HG03064 (cell line): Measurements from ENCODE around the gene MLF2.

Source experiments
- ATAC-seq: cut with Tn5 transposase; IDR thresholded peaks from one replicate; pipeline ENCODE4 v1.9.1; 2021; ENCODE audit warnings: low read depth; ENCODE audit not compliant: unreplicated experiment

The MLF2 gene

GRCh38 chr12:6778574-6779550 is 25.9 kb upstream of the MLF2 start:
- peak; percentile 71 for ATAC-seq

- no peak for ATAC-seq
Observed at GRCh38 chr12:6778217-6778573, 25.3 kb upstream of the MLF2 start.

- no peak for ATAC-seq
Observed at GRCh38 chr12:6777386-6777785, 24.4 kb upstream of the MLF2 start.

GRCh38 chr12:6775185-6776174 is 22.5 kb upstream of the MLF2 start:
- ATAC-seq: no peak

- ATAC-seq: no peak
Observed at GRCh38 chr12:6774499-6775062, 21.6 kb upstream of the MLF2 start.

- ATAC-seq: no peak
Observed at GRCh38 chr12:6773590-6774351, 20.8 kb upstream of the MLF2 start.

- no peak for ATAC-seq
Observed at GRCh38 chr12:6772726-6773589, 20.0 kb upstream of the MLF2 start.

GRCh38 chr12:6772331-6772695 is 19.4 kb upstream of the MLF2 start, which contains the start of gene LAG3:
LAG3 (plus strand) TSS chr12:6772520; CDS start chr12:6772853, 333 bp downstream.
- no peak for ATAC-seq

GRCh38 chr12:6771509-6772330 is 18.8 kb upstream of the MLF2 start:
- ATAC-seq: no peak

- ATAC-seq: no peak
Observed at GRCh38 chr12:6771091-6771495, 18.2 kb upstream of the MLF2 start.

GRCh38 chr12:6770600-6770999 is 17.7 kb upstream of the MLF2 start:
- ATAC-seq: no peak

- no peak for ATAC-seq
Observed at GRCh38 chr12:6770094-6770493, 17.2 kb upstream of the MLF2 start.

- no peak for ATAC-seq
Observed at GRCh38 chr12:6769666-6770065, 16.7 kb upstream of the MLF2 start.

- ATAC-seq: no peak
Observed at GRCh38 chr12:6768990-6769389, 16.0 kb upstream of the MLF2 start.

GRCh38 chr12:6768437-6768914 is 15.5 kb upstream of the MLF2 start:
- no peak for ATAC-seq

GRCh38 chr12:6767353-6768319 is 14.7 kb upstream of the MLF2 start:
- no peak for ATAC-seq
